ENCODE measurements around the gene YJEFN3. TPM values are rescaled to one million over a fixed set of nuclear protein-coding genes. Genes with fewer than 3 reads are reported as not detected.

Gene YJEFN3
- total RNA-seq, 1 donor from 2014 or later: 2.6 TPM

DNA sequence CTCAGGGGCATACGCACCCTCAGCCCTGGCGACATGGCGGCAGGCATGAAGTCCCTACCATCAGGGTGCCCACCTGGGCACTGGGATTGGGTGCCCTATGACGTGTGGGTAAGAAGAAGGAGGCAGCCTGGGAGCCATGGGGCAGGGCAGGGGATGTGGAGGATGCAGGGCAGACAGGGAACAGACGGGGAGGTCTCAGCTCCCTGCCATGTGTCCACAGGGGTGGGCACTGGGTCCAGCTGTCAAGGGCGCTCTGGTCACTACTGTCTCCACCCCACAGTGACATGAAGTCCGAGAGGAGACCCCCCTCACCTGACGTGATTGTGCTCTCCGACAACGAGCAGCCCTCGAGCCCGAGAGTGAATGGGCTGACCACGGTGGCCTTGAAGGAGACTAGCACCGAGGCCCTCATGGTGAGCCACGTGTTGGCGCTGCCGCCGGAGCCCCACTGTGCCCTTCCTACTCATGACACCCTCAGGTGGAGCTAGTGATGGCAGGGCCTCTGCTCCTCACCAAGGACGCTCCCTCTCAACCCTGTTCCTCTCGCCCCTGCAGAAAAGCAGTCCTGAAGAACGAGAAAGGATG is 36.6 kb upstream of the YJEFN3 start:
- TF ChIP-seq EZH2 (IDR thresholded peaks at IDR 0.05) (no peak), EZH2phosphoT487 (IDR thresholded peaks at IDR 0.05) (no peak)
- TF ChIP-seq, protein P1, sequence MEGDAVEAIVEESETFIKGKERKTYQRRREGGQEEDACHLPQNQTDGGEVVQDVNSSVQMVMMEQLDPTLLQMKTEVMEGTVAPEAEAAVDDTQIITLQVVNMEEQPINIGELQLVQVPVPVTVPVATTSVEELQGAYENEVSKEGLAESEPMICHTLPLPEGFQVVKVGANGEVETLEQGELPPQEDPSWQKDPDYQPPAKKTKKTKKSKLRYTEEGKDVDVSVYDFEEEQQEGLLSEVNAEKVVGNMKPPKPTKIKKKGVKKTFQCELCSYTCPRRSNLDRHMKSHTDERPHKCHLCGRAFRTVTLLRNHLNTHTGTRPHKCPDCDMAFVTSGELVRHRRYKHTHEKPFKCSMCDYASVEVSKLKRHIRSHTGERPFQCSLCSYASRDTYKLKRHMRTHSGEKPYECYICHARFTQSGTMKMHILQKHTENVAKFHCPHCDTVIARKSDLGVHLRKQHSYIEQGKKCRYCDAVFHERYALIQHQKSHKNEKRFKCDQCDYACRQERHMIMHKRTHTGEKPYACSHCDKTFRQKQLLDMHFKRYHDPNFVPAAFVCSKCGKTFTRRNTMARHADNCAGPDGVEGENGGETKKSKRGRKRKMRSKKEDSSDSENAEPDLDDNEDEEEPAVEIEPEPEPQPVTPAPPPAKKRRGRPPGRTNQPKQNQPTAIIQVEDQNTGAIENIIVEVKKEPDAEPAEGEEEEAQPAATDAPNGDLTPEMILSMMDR (IDR thresholded peaks at IDR 0.05): no peak
- Histone ChIP-seq H4K20me1 (ENCODE audit: low read depth) (peaks cover 25% of the 10 kb centered on the region), H3K36me3 (no peaks in the 10 kb centered on the region), H3K79me2 (ENCODE audit: low read depth) (peaks cover 54% of the 10 kb centered on the region), H3K4me2 (no peak overlapping the region), H2AFZ (replicated peaks) (no peak overlapping the region), H3K4me1 (peaks cover 21% of the 10 kb centered on the region), H3K27me3 (no peaks in the 10 kb centered on the region), H3K4me3 (no peak overlapping the region), H3K9ac (no peak overlapping the region), H3K9me3 (ENCODE audit: low read depth) (no peaks in the 10 kb centered on the region), H3F3A (ENCODE audit: low read depth) (peaks cover 28% of the 10 kb centered on the region), H3K27ac (no peak overlapping the region)
- no peak for DNase-seq (ENCODE audit: low spot score)
- Mint-ChIP-seq H3K4me1 (peaks cover 36% of the 10 kb centered on the region), H3K27ac (no peak overlapping the region), H3K9me3 (no peaks in the 10 kb centered on the region), H3K36me3 (peaks cover 7% of the 10 kb centered on the region), H3K4me3 (no peak overlapping the region), H3K27me3 (ENCODE audit: insufficient read depth, low read depth) (peaks cover 6% of the 10 kb centered on the region)

DNA sequence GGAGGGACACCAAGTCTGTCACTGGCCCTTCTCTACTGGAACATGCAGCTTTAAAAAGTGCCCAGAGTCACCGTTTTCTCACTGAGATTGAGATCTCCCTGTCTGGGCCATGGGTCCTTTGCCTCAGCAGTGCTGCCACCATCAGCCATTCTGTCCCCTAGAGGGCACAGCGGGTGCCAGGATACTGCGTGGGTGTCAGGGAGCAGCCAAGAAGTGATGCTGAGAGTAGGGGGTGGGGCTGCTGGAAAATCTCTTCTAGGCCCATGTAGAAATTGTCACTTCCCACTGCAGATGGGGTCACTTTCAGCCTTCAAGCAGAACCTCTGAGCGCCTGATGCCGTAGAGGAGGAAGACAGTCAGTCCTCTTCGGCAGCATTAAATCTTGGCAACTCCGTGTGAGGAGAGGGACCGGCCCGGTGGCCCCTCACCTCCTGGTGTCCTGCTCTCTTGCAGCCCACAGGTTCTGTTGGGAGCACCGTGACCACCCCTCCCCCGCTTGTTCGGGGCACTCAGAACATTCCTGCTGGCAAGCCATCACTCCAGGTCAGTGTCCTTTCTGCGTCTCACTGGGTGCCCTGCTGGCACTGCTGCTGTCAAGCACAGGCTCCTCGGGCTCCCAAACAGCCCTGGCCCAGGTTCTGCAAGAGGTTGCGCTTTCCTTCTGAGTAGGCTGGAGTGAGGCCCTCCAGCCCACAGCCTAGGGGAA is 34.7 kb upstream of the YJEFN3 start:
- no peak overlapping the region for H2AFZ ChIP-seq (replicated peaks)
- no peaks in the 10 kb centered on the region for H3K36me3 ChIP-seq
- Mint-ChIP-seq H3K4me1 (peaks cover 19% of the 10 kb centered on the region), H3K27ac (no peak overlapping the region), H3K27me3 (ENCODE audit: insufficient read depth, low read depth) (no peaks in the 10 kb centered on the region), H3K4me3 (no peak overlapping the region), H3K36me3 (peaks cover 9% of the 10 kb centered on the region), H3K9me3 (no peaks in the 10 kb centered on the region)
- H4K20me1 ChIP-seq (ENCODE audit: low read depth): peaks cover 22% of the 10 kb centered on the region
- H3K9me3 ChIP-seq (ENCODE audit: low read depth): no peaks in the 10 kb centered on the region
- peaks cover 38% of the 10 kb centered on the region for H3K79me2 ChIP-seq (ENCODE audit: low read depth)
- DNase-seq (ENCODE audit: low spot score): no peak
- H3K27me3 ChIP-seq: no peaks in the 10 kb centered on the region
- H3K9ac ChIP-seq: no peak overlapping the region
- peaks cover 6% of the 10 kb centered on the region for H3K4me1 ChIP-seq
- H3K4me2 ChIP-seq: no peak overlapping the region
- no peak overlapping the region for H3K27ac ChIP-seq
- H3K4me3 ChIP-seq: no peak overlapping the region
- TF ChIP-seq, protein P1 (IDR thresholded peaks at IDR 0.05): no peak
- TF ChIP-seq EZH2 (IDR thresholded peaks at IDR 0.05): no peak
- no peak for TF ChIP-seq EZH2phosphoT487 (IDR thresholded peaks at IDR 0.05)
- peaks cover 13% of the 10 kb centered on the region for H3F3A ChIP-seq (ENCODE audit: low read depth)

DNA sequence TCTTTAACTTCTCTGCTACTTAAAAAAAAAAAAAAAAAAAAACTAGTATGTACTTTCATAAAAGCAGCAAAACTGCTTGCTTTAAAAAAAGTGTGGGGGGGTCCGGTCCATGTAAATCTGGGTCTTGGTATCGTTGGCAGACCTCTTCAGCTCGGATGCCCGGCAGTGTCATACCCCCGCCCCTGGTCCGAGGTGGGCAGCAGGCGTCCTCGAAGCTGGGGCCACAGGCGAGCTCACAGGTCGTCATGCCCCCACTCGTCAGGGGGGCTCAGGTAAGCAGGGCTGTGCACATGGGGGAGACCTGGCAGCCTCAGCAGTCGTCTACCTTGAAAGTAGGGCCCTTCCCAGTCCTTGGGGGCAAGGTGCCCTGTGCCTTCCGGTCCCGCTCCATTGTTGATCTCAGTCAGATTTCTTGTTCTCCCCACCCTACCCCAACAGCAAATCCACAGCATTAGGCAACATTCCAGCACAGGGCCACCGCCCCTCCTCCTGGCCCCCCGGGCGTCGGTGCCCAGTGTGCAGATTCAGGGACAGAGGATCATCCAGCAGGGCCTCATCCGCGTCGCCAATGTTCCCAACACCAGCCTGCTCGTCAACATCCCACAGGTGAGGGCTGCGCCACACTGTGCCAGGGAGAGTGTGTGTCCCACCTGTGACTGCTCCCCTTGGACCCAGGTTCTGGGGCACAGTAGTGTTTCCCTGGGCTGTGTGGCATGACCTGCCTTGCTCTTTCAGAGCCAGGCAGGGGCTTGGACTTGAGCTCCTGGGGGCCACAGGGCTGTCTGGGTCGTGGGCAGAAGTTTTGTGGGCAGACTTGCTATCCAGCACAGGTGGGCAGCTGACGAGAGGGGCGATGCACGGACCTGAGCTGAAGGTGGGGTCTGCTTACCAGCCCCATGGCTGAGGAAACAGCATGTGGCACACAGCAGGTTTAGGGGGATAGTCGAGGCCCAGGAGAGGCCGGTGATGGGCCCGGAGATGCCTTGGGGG is 32.8 kb upstream of the YJEFN3 start:
- Mint-ChIP-seq H3K9me3 (no peaks in the 10 kb centered on the region), H3K36me3 (peaks cover 14% of the 10 kb centered on the region), H3K4me1 (peaks cover 2% of the 10 kb centered on the region), H3K27ac (no peak overlapping the region), H3K27me3 (ENCODE audit: insufficient read depth, low read depth) (no peaks in the 10 kb centered on the region), H3K4me3 (no peak overlapping the region)
- H3K4me1 ChIP-seq: no peaks in the 10 kb centered on the region
- no peak overlapping the region for H2AFZ ChIP-seq (replicated peaks)
- no peaks in the 10 kb centered on the region for H3K36me3 ChIP-seq
- DNase-seq (ENCODE audit: low spot score): no peak
- no peaks in the 10 kb centered on the region for H3F3A ChIP-seq (ENCODE audit: low read depth)
- no peak overlapping the region for H3K27ac ChIP-seq
- H3K4me2 ChIP-seq: no peak overlapping the region
- no peaks in the 10 kb centered on the region for H3K9me3 ChIP-seq (ENCODE audit: low read depth)
- no peaks in the 10 kb centered on the region for H3K27me3 ChIP-seq
- peaks cover 29% of the 10 kb centered on the region for H3K79me2 ChIP-seq (ENCODE audit: low read depth)
- H3K4me3 ChIP-seq: no peak overlapping the region
- H3K9ac ChIP-seq: no peak overlapping the region
- TF ChIP-seq, protein P1 (IDR thresholded peaks at IDR 0.05): no peak
- no peak for TF ChIP-seq EZH2phosphoT487 (IDR thresholded peaks at IDR 0.05)
- no peak for TF ChIP-seq EZH2 (IDR thresholded peaks at IDR 0.05)
- peaks cover 8% of the 10 kb centered on the region for H4K20me1 ChIP-seq (ENCODE audit: low read depth)
